Liver (tissue), 9 donors: ENCODE data around the gene TUBB3. TPM values are rescaled to one million over a fixed set of nuclear protein-coding genes. Genes with fewer than 3 reads are reported as not detected.

Source experiments
- DNase-seq: peaks from one replicate; pipeline ENCODE4 v3.0.0-alpha.2; 2017; ENCODE audit warnings: low spot score
- H3K27ac ChIP-seq, 2 donors: one replicate each; pipeline ENCODE4 v1.7.0; 2013; ENCODE audit warnings: inconsistent platforms in 2 of 2, low read length in 2 of 2, control low read depth in 1 of 2, low read depth in 1 of 2, mild to moderate bottlenecking in 1 of 2
- H3K27me3 ChIP-seq, 4 donors: one replicate each; pipeline versions ENCODE4 v1.6.1 to v1.7.0; 2013; ENCODE audit warnings: low read length in 3 of 4, inconsistent platforms in 1 of 4, mild to moderate bottlenecking in 1 of 4, moderate library complexity in 1 of 4; ENCODE audit not compliant: control insufficient read depth in 4 of 4, insufficient read depth in 4 of 4
- H3K36me3 ChIP-seq, 4 donors: one replicate each; pipeline versions ENCODE4 v1.6.1 to v1.7.0; 2013; ENCODE audit warnings: low read length in 3 of 4, mild to moderate bottlenecking in 3 of 4, low read depth in 1 of 4, moderate library complexity in 1 of 4; ENCODE audit not compliant: control insufficient read depth in 4 of 4, insufficient read depth in 3 of 4
- H3K4me1 ChIP-seq, 4 donors: one replicate each; pipeline versions ENCODE4 v1.6.1 to v1.7.0; 2013; ENCODE audit warnings: low read length in 3 of 4, mild to moderate bottlenecking in 3 of 4, moderate library complexity in 1 of 4; ENCODE audit not compliant: control insufficient read depth in 4 of 4, insufficient read depth in 4 of 4
- H3K4me3 ChIP-seq, 3 donors: one replicate each; pipeline versions ENCODE4 v1.6.1 to v1.7.0; 2013; ENCODE audit warnings: low read length in 3 of 3, control low read depth in 1 of 3, low read depth in 1 of 3, mild to moderate bottlenecking in 1 of 3
- H3K9ac ChIP-seq, 2 donors: one replicate each; pipeline ENCODE4 v1.7.0; 2013; ENCODE audit warnings: low read length in 2 of 2, mild to moderate bottlenecking in 2 of 2, moderate library complexity in 2 of 2, control low read depth in 1 of 2, low read depth in 1 of 2
- H3K9me3 ChIP-seq, 4 donors: one replicate each; pipeline versions ENCODE4 v1.6.1 to v1.7.0; 2013; ENCODE audit warnings: low read length in 3 of 4; ENCODE audit not compliant: control insufficient read depth in 4 of 4
- EGR1 ChIP-seq, 2 donors: IDR thresholded peaks; 2 replicates each; pipeline ENCODE4 v1.6.1; 2016 to 2018; ENCODE audit warnings: antibody characterized with exemption in 2 of 2, low read depth in 2 of 2
- FOXA1 ChIP-seq: IDR thresholded peaks from 2 replicates; pipeline ENCODE4 v1.6.1; 2016; ENCODE audit warnings: antibody characterized with exemption
- FOXA2 ChIP-seq: IDR thresholded peaks from 2 replicates; pipeline ENCODE4 v1.6.1; 2016; ENCODE audit warnings: antibody characterized with exemption
- GABPA ChIP-seq, 2 donors: IDR thresholded peaks in 1 of 2; conservative IDR thresholded peaks in 1 of 2; 2 replicates each; pipeline ENCODE4 v1.6.1; 2016; ENCODE audit warnings: antibody characterized with exemption in 2 of 2, mild to moderate bottlenecking in 1 of 2, moderate library complexity in 1 of 2
- HNF4A ChIP-seq, 2 donors: conservative IDR thresholded peaks; 2 replicates each; pipeline ENCODE4 v1.6.1; 2016; ENCODE audit warnings: antibody characterized with exemption in 2 of 2, mild to moderate bottlenecking in 2 of 2
- HNF4G ChIP-seq: IDR thresholded peaks from 2 replicates; pipeline ENCODE4 v1.6.1; 2016; ENCODE audit warnings: antibody characterized with exemption
- JUND ChIP-seq, 2 donors: IDR thresholded peaks; 2 replicates each; pipeline ENCODE4 v1.6.1; 2016; ENCODE audit warnings: antibody characterized with exemption in 2 of 2
- MAX ChIP-seq: IDR thresholded peaks from 2 replicates; pipeline ENCODE4 v1.6.1; 2016; ENCODE audit warnings: antibody characterized with exemption
- NR2F2 ChIP-seq: IDR thresholded peaks from 2 replicates; pipeline ENCODE4 v1.6.1; 2016; ENCODE audit warnings: antibody characterized with exemption
- RAD21 ChIP-seq, 2 donors: IDR thresholded peaks; 2 replicates each; pipeline ENCODE4 v1.6.1; 2016; ENCODE audit warnings: antibody characterized with exemption in 2 of 2, mild to moderate bottlenecking in 2 of 2
- RXRA ChIP-seq, 2 donors: IDR thresholded peaks; 2 replicates each; pipeline ENCODE4 v1.6.1; 2017 to 2018; ENCODE audit warnings: antibody characterized with exemption in 2 of 2, mild to moderate bottlenecking in 1 of 2
- SP1 ChIP-seq: IDR thresholded peaks from 2 replicates; pipeline ENCODE4 v1.6.1; 2018; ENCODE audit warnings: antibody characterized with exemption, mild to moderate bottlenecking
- TAF1 ChIP-seq: conservative IDR thresholded peaks from 2 replicates; pipeline ENCODE4 v1.6.1; 2016; ENCODE audit warnings: antibody characterized with exemption, mild to moderate bottlenecking
- YY1 ChIP-seq: IDR thresholded peaks from 2 replicates; pipeline ENCODE4 v1.6.1; 2016; ENCODE audit warnings: antibody characterized with exemption, mild to moderate bottlenecking
- WGBS: extraction: QIAGEN DNeasy Blood & Tissue Kit; methylation state at CpG from one replicate; pipeline ENCODE4 v1.1.7; 2013; 5-methylcytosine and 5-hydroxymethylcytosine counted together
- polyA plus RNA-seq, 2 donors: library from polyadenylated mRNA; stranded (reverse) in 1 of 2; unstranded in 1 of 2; fragments of 200-250 nt in 1 of 2; fragments of >200 nt in 1 of 2; fragmentation: Nextera tagmentation in 1 of 2; extraction: Ambion mirVana in 1 of 2; gene quantifications; one replicate each; pipeline versions ENCODE4 v1.2.1 to v1.2.3, GENCODE V29; 2013 to 2015
- total RNA-seq, 2 donors: library from RNA; depleted of rRNA; stranded (reverse); fragments of >200 nt; gene quantifications; one replicate each; pipeline ENCODE4 v1.2.3, GENCODE V29; 2014
- TF ChIP-seq, protein P1 (sequence below): IDR thresholded peaks from 2 replicates; pipeline ENCODE4 v1.6.1; 2016; ENCODE audit warnings: antibody characterized with exemption, mild to moderate bottlenecking
- TF ChIP-seq, protein P2 (sequence below): IDR thresholded peaks from 2 replicates; pipeline ENCODE4 v1.6.1; 2016; ENCODE audit warnings: antibody characterized with exemption
- TF ChIP-seq, protein P3 (sequence below): IDR thresholded peaks from 2 replicates; pipeline ENCODE4 v1.6.1; 2016; ENCODE audit warnings: antibody characterized with exemption
- TF ChIP-seq, protein P4 (sequence below): fragments of 150-350 bp; IDR thresholded peaks from 2 replicates; pipeline ENCODE4 v1.5.1; 2017; ENCODE audit warnings: improper control_type of control experiment, low read depth, low read length; ENCODE audit not compliant: missing input control
- donor health status: healthy.
- donor health status: healthy.
- donor health status: healthy.
- donor health status: healthy.
- donor health status: healthy.

The TUBB3 gene
- total and polyA plus RNA-seq, 4 donors = 0.17 to 0.89 (median 0.25) TPM; not detected in 1

DNA sequence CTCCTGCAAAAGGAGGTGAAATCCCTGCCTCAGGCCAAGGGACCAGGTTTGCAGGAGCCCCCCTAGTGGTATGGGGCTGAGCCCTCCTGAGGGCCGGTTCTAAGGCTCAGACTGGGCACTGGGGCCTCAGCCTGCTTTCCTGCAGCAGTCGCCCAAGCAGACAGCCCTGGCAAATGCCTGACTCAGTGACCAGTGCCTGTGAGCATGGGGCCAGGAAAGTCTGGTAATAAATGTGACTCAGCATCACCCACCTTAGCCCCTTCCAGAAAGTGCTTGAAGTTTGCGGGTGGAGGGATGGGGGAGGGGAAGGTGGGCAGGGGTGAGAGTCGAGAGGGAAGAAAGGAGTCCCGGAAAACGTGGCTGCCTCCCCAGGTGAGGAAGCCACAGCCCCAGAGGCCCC, 2.4 kb upstream of the TUBB3 start:
- TF ChIP-seq HNF4A (conservative IDR thresholded peaks at IDR 0.05) (no peak), JUND (IDR thresholded peaks at IDR 0.05) (no peak), RXRA (IDR thresholded peaks at IDR 0.05) (no peak), YY1 (no peak), SP1 (no peak), MAX (no peak), RAD21 (IDR thresholded peaks at IDR 0.05) (no peak), GABPA (IDR thresholded peaks at IDR 0.05 in 1 of 2, conservative IDR thresholded peaks at IDR 0.05 in 1 of 2) (no peak), EGR1 (IDR thresholded peaks at IDR 0.05; ENCODE audit: low read depth in 2 of 2) (no peak), FOXA2 (no peak), TAF1 (no peak), FOXA1 (no peak), HNF4G (no peak), NR2F2 (no peak)
- TF ChIP-seq, protein P1, sequence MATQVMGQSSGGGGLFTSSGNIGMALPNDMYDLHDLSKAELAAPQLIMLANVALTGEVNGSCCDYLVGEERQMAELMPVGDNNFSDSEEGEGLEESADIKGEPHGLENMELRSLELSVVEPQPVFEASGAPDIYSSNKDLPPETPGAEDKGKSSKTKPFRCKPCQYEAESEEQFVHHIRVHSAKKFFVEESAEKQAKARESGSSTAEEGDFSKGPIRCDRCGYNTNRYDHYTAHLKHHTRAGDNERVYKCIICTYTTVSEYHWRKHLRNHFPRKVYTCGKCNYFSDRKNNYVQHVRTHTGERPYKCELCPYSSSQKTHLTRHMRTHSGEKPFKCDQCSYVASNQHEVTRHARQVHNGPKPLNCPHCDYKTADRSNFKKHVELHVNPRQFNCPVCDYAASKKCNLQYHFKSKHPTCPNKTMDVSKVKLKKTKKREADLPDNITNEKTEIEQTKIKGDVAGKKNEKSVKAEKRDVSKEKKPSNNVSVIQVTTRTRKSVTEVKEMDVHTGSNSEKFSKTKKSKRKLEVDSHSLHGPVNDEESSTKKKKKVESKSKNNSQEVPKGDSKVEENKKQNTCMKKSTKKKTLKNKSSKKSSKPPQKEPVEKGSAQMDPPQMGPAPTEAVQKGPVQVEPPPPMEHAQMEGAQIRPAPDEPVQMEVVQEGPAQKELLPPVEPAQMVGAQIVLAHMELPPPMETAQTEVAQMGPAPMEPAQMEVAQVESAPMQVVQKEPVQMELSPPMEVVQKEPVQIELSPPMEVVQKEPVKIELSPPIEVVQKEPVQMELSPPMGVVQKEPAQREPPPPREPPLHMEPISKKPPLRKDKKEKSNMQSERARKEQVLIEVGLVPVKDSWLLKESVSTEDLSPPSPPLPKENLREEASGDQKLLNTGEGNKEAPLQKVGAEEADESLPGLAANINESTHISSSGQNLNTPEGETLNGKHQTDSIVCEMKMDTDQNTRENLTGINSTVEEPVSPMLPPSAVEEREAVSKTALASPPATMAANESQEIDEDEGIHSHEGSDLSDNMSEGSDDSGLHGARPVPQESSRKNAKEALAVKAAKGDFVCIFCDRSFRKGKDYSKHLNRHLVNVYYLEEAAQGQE = no peak
- TF ChIP-seq, protein P2, sequence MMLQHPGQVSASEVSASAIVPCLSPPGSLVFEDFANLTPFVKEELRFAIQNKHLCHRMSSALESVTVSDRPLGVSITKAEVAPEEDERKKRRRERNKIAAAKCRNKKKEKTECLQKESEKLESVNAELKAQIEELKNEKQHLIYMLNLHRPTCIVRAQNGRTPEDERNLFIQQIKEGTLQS = no peak
- TF ChIP-seq, protein P3, sequence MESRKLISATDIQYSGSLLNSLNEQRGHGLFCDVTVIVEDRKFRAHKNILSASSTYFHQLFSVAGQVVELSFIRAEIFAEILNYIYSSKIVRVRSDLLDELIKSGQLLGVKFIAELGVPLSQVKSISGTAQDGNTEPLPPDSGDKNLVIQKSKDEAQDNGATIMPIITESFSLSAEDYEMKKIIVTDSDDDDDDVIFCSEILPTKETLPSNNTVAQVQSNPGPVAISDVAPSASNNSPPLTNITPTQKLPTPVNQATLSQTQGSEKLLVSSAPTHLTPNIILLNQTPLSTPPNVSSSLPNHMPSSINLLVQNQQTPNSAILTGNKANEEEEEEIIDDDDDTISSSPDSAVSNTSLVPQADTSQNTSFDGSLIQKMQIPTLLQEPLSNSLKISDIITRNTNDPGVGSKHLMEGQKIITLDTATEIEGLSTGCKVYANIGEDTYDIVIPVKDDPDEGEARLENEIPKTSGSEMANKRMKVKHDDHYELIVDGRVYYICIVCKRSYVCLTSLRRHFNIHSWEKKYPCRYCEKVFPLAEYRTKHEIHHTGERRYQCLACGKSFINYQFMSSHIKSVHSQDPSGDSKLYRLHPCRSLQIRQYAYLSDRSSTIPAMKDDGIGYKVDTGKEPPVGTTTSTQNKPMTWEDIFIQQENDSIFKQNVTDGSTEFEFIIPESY = no peak
- TF ChIP-seq, protein P4, sequence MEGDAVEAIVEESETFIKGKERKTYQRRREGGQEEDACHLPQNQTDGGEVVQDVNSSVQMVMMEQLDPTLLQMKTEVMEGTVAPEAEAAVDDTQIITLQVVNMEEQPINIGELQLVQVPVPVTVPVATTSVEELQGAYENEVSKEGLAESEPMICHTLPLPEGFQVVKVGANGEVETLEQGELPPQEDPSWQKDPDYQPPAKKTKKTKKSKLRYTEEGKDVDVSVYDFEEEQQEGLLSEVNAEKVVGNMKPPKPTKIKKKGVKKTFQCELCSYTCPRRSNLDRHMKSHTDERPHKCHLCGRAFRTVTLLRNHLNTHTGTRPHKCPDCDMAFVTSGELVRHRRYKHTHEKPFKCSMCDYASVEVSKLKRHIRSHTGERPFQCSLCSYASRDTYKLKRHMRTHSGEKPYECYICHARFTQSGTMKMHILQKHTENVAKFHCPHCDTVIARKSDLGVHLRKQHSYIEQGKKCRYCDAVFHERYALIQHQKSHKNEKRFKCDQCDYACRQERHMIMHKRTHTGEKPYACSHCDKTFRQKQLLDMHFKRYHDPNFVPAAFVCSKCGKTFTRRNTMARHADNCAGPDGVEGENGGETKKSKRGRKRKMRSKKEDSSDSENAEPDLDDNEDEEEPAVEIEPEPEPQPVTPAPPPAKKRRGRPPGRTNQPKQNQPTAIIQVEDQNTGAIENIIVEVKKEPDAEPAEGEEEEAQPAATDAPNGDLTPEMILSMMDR = no peak
- H3K27me3 ChIP-seq = peaks cover 0 to 3% (median 1%) of the 10 kb centered on the region in 4 donors
- H3K27ac ChIP-seq = no peak overlapping the region
- peaks cover 2 to 20% (median 9%) of the 10 kb centered on the region in 4 donors for H3K4me1 ChIP-seq
- no peak for DNase-seq
- H3K36me3 ChIP-seq = no peaks in the 10 kb centered on the region
- 35% methylated on average over 6 of the region's 6 CpGs for WGBS
- no peak overlapping the region for H3K4me3 ChIP-seq
- no peak overlapping the region for H3K9ac ChIP-seq
- no peaks in the 10 kb centered on the region for H3K9me3 ChIP-seq
